Vagina (tissue), 2 donors: ENCODE results near the gene CPNE8.

Experiments
- POLR2A ChIP-seq, 2 donors: fragments of 450-650 bp; IDR thresholded peaks; one replicate each; pipeline ENCODE4 v1.6.1; 2017; ENCODE audit warnings: antibody characterized with exemption in 2 of 2, mild to moderate bottlenecking in 2 of 2, moderate library complexity in 2 of 2
- TF ChIP-seq, protein P1 (sequence below), 3 experiments: fragments of 450-650 bp in 2 of 3; fragments of 200-600 bp in 1 of 3; sonication (generic) in 1 of 3; IDR thresholded peaks; one replicate each; pipeline ENCODE4 v1.5.1; 2017 to 2019; ENCODE audit warnings: antibody characterized with exemption in 3 of 3, mild to moderate bottlenecking in 2 of 3, moderate library complexity in 2 of 3

DNA sequence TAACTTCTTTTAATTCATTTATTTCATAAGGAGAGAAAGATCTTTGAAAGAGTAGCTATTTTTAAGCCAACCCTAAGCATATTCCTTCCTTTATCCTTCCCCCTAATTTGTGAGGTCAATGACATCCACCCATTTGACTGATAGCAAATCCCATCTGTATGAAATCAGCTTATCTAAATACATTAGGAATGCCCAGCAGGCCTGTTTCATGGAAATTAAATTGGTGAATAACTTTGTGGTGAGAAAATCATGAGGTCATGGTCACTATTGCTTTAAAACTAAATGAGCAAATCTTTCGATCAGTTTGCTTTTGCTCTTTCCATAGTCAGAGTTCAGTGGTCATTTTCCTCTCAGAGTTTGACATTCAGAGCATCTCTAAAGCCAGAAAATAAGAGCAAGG, 256.6 kb downstream of the CPNE8 start:
- TF ChIP-seq, protein P1, sequence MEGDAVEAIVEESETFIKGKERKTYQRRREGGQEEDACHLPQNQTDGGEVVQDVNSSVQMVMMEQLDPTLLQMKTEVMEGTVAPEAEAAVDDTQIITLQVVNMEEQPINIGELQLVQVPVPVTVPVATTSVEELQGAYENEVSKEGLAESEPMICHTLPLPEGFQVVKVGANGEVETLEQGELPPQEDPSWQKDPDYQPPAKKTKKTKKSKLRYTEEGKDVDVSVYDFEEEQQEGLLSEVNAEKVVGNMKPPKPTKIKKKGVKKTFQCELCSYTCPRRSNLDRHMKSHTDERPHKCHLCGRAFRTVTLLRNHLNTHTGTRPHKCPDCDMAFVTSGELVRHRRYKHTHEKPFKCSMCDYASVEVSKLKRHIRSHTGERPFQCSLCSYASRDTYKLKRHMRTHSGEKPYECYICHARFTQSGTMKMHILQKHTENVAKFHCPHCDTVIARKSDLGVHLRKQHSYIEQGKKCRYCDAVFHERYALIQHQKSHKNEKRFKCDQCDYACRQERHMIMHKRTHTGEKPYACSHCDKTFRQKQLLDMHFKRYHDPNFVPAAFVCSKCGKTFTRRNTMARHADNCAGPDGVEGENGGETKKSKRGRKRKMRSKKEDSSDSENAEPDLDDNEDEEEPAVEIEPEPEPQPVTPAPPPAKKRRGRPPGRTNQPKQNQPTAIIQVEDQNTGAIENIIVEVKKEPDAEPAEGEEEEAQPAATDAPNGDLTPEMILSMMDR (IDR thresholded peaks at IDR 0.05): no peak
- no peak for TF ChIP-seq POLR2A (IDR thresholded peaks at IDR 0.05)
